PC-9 (cell line): ENCODE measurements around the gene TCF12.

Source experiments
- CTCF ChIP-seq: fragments of 200-600 bp; sonication (generic); conservative IDR thresholded peaks from 2 replicates; pipeline ENCODE4 v1.6.1; 2017; ENCODE audit warnings: mixed run types, antibody characterized with exemption, mild to moderate bottlenecking, moderate library complexity
- EZH2 ChIP-seq: fragments of 200-600 bp; sonication (generic); IDR thresholded peaks from 2 replicates; pipeline ENCODE4 v1.8.0; 2017; ENCODE audit warnings: antibody characterized with exemption, low read depth

- TF ChIP-seq CTCF (no peak), EZH2 (no peak)
Observed at GRCh38 chr15:56948000-56948763, 29.7 kb downstream of the TCF12 start.
